ENCODE results near the gene CKLF.

DNA sequence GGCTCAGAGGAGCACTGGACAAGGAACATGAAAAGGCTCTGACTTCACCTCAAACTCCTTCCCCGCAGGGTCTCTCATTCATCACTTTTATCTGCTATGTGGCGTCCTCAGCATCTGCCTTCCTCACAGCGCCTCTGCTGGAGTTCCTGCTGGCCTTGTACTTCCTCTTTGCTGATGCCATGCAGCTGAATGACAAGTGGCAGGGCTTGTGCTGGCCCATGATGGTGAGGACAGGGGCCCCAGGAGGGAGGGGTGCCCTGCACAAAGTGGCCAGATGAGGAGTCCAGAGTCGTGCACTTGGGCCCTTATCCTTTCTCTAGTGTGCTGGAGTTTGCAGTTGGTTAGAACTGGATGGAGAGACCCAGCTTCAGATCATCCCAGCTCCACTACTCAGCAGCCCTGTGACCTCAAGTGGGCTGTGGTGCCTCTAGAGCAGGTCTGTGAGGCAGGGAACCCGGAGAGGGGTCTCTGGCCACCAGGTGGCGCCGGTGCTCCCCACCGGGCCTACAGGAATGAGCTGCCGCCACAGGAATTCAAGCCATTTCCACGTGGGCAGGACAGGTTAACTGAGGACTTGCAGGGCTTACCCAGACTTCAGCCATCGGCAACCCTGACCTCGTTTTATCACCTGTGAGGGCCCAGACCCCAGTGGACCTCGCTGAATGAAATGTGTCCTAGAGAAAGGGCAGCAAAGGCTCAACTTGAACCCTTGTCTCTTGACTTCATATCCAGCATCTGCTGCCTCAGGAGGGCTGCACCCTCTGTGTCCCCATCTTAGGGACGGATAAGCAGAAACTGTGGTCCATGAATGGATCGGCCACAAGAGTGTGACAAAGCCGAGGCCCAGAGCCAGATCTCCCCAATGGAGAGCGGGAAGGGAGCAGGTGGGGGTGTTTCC, 56.1 kb downstream of the CKLF start:
- TF ChIP-seq, protein P1, sequence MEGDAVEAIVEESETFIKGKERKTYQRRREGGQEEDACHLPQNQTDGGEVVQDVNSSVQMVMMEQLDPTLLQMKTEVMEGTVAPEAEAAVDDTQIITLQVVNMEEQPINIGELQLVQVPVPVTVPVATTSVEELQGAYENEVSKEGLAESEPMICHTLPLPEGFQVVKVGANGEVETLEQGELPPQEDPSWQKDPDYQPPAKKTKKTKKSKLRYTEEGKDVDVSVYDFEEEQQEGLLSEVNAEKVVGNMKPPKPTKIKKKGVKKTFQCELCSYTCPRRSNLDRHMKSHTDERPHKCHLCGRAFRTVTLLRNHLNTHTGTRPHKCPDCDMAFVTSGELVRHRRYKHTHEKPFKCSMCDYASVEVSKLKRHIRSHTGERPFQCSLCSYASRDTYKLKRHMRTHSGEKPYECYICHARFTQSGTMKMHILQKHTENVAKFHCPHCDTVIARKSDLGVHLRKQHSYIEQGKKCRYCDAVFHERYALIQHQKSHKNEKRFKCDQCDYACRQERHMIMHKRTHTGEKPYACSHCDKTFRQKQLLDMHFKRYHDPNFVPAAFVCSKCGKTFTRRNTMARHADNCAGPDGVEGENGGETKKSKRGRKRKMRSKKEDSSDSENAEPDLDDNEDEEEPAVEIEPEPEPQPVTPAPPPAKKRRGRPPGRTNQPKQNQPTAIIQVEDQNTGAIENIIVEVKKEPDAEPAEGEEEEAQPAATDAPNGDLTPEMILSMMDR (IDR thresholded peaks at IDR 0.05; ENCODE audit: low read length): peak; percentile 91
- TF ChIP-seq EZH2 (IDR thresholded peaks at IDR 0.05; ENCODE audit: borderline replicate concordance, low read length): no peak
